GM12801 (cell line): ENCODE data around the gene PSIP1.

Source experiments
- TF ChIP-seq, protein P1 (sequence below): IDR thresholded peaks from one replicate; pipeline ENCODE4 v1.5.1; 2011; ENCODE audit warnings: control low read depth; ENCODE audit not compliant: insufficient read length; ENCODE audit errors: extremely low read depth

PSIP1 gene

DNA sequence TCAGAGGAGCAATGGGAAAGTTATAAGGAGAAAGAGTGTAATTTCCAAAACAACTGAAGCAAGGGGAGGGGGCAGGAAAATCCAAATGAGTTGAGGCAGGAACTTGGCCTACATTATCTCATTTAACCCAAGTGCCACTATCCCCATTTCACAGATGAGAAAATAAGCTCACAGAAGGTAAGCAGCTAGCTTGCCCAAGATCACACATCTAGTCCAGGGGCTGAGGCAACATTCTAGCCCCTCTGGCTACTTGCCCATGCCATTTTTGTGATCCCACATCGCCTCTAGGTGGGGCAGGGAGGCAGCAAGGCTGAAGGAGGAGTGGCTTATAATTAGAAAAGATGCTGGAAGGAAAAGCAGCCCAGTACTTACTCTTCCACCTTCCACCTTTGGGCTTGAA is 2.6 kb upstream of the PSIP1 start:
- TF ChIP-seq, protein P1, sequence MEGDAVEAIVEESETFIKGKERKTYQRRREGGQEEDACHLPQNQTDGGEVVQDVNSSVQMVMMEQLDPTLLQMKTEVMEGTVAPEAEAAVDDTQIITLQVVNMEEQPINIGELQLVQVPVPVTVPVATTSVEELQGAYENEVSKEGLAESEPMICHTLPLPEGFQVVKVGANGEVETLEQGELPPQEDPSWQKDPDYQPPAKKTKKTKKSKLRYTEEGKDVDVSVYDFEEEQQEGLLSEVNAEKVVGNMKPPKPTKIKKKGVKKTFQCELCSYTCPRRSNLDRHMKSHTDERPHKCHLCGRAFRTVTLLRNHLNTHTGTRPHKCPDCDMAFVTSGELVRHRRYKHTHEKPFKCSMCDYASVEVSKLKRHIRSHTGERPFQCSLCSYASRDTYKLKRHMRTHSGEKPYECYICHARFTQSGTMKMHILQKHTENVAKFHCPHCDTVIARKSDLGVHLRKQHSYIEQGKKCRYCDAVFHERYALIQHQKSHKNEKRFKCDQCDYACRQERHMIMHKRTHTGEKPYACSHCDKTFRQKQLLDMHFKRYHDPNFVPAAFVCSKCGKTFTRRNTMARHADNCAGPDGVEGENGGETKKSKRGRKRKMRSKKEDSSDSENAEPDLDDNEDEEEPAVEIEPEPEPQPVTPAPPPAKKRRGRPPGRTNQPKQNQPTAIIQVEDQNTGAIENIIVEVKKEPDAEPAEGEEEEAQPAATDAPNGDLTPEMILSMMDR: no peak

DNA sequence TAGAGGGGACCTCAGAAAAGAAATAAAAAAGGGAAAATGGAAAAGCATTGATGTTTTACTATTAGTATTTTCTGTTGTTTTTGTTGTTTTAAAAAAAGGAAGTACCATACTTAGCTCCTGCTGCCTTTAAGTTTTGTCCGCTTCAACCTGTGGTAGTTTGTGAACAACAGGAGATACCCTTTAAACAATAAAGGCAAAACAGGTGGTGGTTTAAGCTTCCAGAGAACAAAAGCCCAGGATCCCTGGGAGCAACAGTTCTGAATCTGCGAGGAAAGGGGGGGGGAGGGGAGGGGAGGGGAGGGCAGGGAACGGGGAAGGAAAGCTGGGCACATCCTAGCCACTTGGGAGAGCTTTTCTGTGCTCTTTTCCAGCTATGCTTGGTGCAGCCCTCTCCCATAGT is 2.1 kb upstream of the PSIP1 start:
- TF ChIP-seq, protein P1: no peak

DNA sequence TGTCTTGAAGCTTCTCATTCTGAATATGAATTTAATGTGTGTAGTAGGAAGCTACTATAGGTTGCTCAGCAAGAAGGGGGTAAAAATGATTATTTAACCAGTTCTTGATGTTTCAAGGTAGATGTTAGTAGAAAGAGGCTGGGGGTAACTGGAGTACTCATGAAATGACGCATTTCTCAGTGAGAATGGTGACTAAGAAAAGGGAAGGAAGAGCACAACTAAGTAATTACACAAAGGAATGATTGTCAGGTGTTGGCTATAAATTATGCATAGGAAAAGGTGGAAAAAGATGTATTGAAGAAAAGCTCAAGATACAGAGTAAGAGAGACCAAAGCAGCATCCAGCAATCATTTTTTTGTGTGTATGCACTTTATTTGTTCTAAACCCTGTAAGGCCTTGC is 1.4 kb upstream of the PSIP1 start:
- TF ChIP-seq, protein P1: no peak

DNA sequence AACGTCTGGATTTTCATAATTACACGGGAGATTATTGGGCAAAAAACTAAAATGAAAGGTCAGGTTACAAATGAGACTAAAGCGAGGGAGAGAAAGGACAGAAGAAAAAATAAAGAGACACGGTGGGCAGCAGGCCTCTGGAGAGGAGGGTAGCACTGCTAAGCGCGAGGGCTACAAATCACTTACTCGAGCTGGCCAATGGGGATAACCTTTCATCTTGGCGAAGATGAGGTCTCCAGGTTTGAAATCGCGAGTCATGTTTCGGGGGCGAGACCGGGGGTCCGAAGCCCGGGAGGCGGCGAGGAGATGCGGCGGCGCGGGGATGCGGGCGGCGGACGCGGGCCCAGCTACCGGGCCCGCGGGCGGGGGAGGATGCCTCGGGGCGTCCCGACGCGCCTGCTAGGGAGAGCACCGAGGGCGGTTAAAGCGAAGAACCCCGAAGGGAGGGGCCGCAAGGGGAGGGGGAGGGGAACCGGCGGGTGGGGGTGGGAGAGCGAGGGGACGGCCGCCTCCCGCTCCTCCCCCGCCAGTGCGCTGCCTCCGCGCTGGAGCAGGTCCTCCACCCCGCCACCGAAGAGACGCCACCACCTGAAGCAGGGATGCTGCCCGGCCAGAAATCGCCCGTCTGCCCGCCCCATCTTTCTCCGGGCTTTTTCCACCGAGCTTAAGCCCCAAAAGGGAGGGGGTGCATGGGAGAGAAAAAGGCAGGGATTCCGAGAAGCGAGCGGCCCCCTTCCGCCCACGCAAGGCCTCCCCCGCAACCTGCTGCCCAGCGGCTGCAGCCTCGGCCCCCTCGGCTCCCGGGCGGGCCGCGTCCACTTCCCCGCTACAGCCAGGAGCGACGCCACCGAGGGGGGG is 610 bp downstream of the PSIP1 start:
- TF ChIP-seq, protein P1: no peak

DNA sequence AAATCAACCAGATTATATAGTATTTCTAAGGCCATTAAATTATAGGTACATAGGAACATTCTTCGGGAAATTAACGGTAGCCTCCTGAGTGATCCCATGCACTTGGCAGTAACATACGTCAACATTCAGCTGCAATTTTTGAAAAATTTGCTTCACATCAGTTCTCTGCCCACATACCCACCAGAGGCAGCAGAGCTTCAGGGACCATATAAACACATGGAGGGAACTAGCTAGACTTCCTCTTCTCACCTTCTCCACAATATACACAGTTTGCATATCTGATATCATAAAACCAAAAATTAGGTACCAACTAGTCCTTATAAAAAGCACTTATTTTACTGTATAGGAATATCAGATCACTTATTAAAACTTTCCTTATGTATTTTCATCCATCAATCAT is 4.8 kb downstream of the PSIP1 start:
- TF ChIP-seq, protein P1: no peak

DNA sequence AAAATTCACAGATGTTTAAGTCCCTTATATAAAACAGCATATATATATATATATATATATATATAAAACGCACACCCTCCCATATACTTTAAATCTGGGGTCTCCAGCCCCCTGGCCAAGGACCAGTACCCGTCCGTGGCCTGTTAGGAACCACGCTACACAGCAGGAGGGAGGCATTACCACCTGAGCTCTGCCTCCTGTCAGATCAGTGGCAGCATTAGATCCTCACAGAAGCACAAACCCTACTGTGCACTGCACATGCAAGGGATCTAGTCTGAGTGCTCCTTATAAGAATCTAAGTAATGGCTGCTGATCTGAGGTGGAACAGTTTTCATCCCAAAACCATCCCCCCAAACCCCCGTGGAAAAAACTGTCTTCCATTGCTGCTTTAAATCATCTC is 9.0 kb downstream of the PSIP1 start:
- TF ChIP-seq, protein P1: no peak

DNA sequence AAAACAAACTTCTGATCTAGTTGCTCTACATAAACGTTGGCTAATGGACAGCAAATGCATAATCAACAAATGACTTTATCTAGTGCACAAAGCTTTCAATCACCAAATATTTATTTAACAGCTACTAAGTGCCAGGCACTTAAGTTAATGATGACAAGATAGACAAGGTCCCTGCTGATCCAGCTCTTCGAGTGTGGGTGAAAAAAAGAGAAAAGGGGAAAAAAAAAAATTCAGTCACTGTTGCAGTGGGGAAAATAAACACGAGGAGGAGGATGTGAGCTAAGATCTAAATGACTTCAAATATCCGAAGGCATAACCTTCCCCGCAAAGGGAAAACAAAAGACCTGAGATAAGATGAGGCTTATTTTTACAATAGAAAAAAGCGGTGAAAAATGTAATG is 9.6 kb downstream of the PSIP1 start:
- TF ChIP-seq, protein P1: no peak
